Measurements from ENCODE around the gene KAT7. TPM values are rescaled to one million over a fixed set of nuclear protein-coding genes. Genes with fewer than 3 reads are reported as not detected.

Gene KAT7
- polyA plus RNA-seq, 3 donors: 17.5 to 28.1 (median 18.1) TPM

DNA sequence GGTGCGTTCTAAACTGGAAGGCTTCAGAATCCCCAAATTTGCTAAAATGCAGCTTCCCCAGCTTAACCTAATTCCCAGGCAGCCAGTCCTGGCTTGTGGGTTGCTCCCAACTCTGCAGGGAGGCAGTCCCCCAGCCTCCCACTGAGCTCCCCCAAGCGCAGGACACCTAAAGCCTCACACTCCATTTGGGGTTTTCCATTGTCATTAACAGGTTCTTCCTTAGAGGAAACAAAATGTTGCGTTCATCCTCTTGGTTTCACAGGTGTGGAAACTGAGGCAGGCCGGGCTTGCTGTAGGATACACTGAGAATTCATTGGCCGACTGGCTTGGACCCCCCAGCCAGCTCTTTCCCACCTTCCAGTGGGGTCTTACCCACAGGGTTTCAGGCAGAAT is 61.7 kb downstream of the KAT7 start:
- intact Hi-C loops (cut with micrococcal nuclease): loop anchor here (2.0 to 10.0 kb wide), 2 partner anchors 275 to 281 kb away; partner anchors contain the start of gene NXPH3 (in 1 of the 2)
- Mint-ChIP-seq H3K9me3 (peaks cover 0 to 2% (median 0%) of the 10 kb centered on the region in 7 donors), H3K27ac (no peak overlapping the region), H3K27me3 (ENCODE audit: low read depth in 3 of 3) (peaks cover 15 to 27% (median 18%) of the 10 kb centered on the region in 3 donors), H3K4me1 (peaks cover 25% of the 10 kb centered on the region), H3K36me3 (peaks cover 17 to 23% of the 10 kb centered on the region in 2 donors), H3K4me3 (peak overlapping the region in 1 of 2 donors; percentile 88)
- peak overlapping the region; percentile 87 for H3K4me2 ChIP-seq (replicated peaks; ENCODE audit: extremely low read depth, low read length, poor library complexity, severe bottlenecking)
- no peak for DNase-seq
- no peak overlapping the region for H3K27ac ChIP-seq (ENCODE audit: low read depth in 1 of 2, low read length in 2 of 2)
- H3K9ac ChIP-seq (ENCODE audit: insufficient read depth, low read length, poor library complexity, severe bottlenecking): peak overlapping the region; percentile 72
- no peak overlapping the region for H3K4me3 ChIP-seq (replicated peaks in 1 of 3; ENCODE audit: low read depth in 2 of 3, low read length in 3 of 3)
- peaks cover 8 to 21% of the 10 kb centered on the region in 2 donors for H3K36me3 ChIP-seq (replicated peaks in 1 of 2; ENCODE audit: control insufficient read depth in 1 of 2, insufficient read depth in 2 of 2, low read length in 2 of 2)
- no peaks in the 10 kb centered on the region for H3K79me2 ChIP-seq (ENCODE audit: insufficient read depth, low read length)
- H3K4me1 ChIP-seq (ENCODE audit: control insufficient read depth in 1 of 2, insufficient read depth in 2 of 2, low read length in 2 of 2): peaks cover 21 to 25% of the 10 kb centered on the region in 2 donors
- TF ChIP-seq, protein P1, sequence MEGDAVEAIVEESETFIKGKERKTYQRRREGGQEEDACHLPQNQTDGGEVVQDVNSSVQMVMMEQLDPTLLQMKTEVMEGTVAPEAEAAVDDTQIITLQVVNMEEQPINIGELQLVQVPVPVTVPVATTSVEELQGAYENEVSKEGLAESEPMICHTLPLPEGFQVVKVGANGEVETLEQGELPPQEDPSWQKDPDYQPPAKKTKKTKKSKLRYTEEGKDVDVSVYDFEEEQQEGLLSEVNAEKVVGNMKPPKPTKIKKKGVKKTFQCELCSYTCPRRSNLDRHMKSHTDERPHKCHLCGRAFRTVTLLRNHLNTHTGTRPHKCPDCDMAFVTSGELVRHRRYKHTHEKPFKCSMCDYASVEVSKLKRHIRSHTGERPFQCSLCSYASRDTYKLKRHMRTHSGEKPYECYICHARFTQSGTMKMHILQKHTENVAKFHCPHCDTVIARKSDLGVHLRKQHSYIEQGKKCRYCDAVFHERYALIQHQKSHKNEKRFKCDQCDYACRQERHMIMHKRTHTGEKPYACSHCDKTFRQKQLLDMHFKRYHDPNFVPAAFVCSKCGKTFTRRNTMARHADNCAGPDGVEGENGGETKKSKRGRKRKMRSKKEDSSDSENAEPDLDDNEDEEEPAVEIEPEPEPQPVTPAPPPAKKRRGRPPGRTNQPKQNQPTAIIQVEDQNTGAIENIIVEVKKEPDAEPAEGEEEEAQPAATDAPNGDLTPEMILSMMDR (IDR thresholded peaks at IDR 0.05): no peak
- H4K20me1 ChIP-seq (ENCODE audit: insufficient read depth, low read length): no peaks in the 10 kb centered on the region
- H3K9me3 ChIP-seq (replicated peaks in 1 of 2; ENCODE audit: control insufficient read depth in 1 of 2, insufficient read depth in 1 of 2, low read length in 2 of 2): no peaks in the 10 kb centered on the region
- H3K27me3 ChIP-seq (ENCODE audit: control insufficient read depth in 2 of 2, insufficient read depth in 2 of 2, low read length in 2 of 2): peaks cover 0 to 3% of the 10 kb centered on the region in 2 donors
- WGBS (ENCODE audit: insufficient coverage): 88% methylated on average over 1 of the region's 5 CpGs
- H2AFZ ChIP-seq (ENCODE audit: insufficient read depth, low read depth, low read length, poor library complexity, severe bottlenecking): peak overlapping the region; percentile 91

DNA sequence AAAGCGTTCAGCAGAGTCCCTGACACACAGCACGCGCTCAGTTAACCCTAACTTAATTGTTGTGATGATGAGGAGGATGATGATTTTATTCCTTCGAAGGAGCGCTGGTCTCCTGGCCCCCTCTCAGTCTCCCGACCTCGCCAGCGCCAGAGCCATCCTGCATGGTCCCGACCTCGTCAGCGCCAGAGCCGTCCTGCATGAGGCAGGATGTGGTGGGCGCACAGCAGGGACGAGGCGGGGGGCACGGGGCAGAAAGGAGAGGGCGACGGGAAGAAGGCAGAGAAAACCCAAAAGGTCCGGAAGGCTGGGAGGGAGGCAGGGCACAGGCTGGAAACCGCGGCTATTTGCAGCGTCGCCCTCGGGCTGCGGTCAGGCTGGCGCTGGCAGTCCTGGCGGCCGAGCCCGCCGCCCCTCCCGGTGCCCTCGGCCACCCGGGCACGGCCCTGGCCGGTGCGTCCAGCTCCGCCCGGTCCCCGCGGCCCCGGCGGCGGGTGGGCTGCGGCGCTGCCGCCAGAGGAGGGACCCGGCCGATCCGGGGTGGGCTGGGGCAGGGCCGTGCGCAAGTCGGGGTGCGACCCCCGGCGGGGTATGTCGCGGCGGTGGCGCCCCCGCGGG is 62.4 kb downstream of the KAT7 start:
- H3K27me3 Mint-ChIP-seq (ENCODE audit: low read depth in 3 of 3): peaks cover 13 to 28% (median 21%) of the 10 kb centered on the region in 3 donors

More for the DNA sequence above, 62.4 kb downstream of the KAT7 start:
- H3K4me2 ChIP-seq (replicated peaks; ENCODE audit: extremely low read depth, low read length, poor library complexity, severe bottlenecking): peak overlapping the region; percentile 87
- intact Hi-C loops (cut with micrococcal nuclease): loop anchor here (2.0 to 10.0 kb wide), 2 partner anchors 276 to 282 kb away; partner anchors contain the start of gene NXPH3 (in 1 of the 2)
- peaks cover 8 to 17% of the 10 kb centered on the region in 2 donors for H3K36me3 ChIP-seq (replicated peaks in 1 of 2; ENCODE audit: control insufficient read depth in 1 of 2, insufficient read depth in 2 of 2, low read length in 2 of 2)
- no peaks in the 10 kb centered on the region for H4K20me1 ChIP-seq (ENCODE audit: insufficient read depth, low read length)
- H3K9ac ChIP-seq (ENCODE audit: insufficient read depth, low read length, poor library complexity, severe bottlenecking): peak overlapping the region; percentile 72
- peaks cover 14 to 21% of the 10 kb centered on the region in 2 donors for H3K36me3 Mint-ChIP-seq
- H3K27me3 ChIP-seq (ENCODE audit: control insufficient read depth in 2 of 2, insufficient read depth in 2 of 2, low read length in 2 of 2): peaks cover 0 to 3% of the 10 kb centered on the region in 2 donors
- peaks cover 18 to 22% of the 10 kb centered on the region in 2 donors for H3K4me1 ChIP-seq (ENCODE audit: control insufficient read depth in 1 of 2, insufficient read depth in 2 of 2, low read length in 2 of 2)
- peak overlapping the region in 1 of 2 donors; percentile 74 for H3K27ac ChIP-seq (ENCODE audit: low read depth in 1 of 2, low read length in 2 of 2)
- TF ChIP-seq, protein P1 (IDR thresholded peaks at IDR 0.05): no peak
- WGBS (ENCODE audit: insufficient coverage): under 1% methylated on average over 58 of the region's 61 CpGs
- peak overlapping the region in 2 of 7 donors; percentile 61 to 76 for H3K27ac Mint-ChIP-seq
- H2AFZ ChIP-seq (ENCODE audit: insufficient read depth, low read depth, low read length, poor library complexity, severe bottlenecking): peak overlapping the region; percentile 91
- peak in 1 of 3 donors; percentile 14 for DNase-seq
- H3K9me3 ChIP-seq (replicated peaks in 1 of 2; ENCODE audit: control insufficient read depth in 1 of 2, insufficient read depth in 1 of 2, low read length in 2 of 2): no peaks in the 10 kb centered on the region
- H3K4me3 Mint-ChIP-seq: peak overlapping the region; percentile 88 to 94
- peaks cover 0 to 2% (median 0%) of the 10 kb centered on the region in 7 donors for H3K9me3 Mint-ChIP-seq
- peak overlapping the region; percentile 45 to 95 (median 72) for H3K4me3 ChIP-seq (replicated peaks in 1 of 3; ENCODE audit: low read depth in 2 of 3, low read length in 3 of 3)
- H3K79me2 ChIP-seq (ENCODE audit: insufficient read depth, low read length): no peaks in the 10 kb centered on the region
- H3K4me1 Mint-ChIP-seq: peaks cover 22% of the 10 kb centered on the region

Measured in CD14-positive monocyte (primary cell).